Measurements from ENCODE around the gene ECE2.
A peak's percentile ranks its signal among the peaks of the same experiment; 100 is the strongest.
"Not testable (repeated sequence)": the region's sequence is repeated elsewhere in the genome, so short reads cannot be mapped to it uniquely, and the experiment has no call there.

Gene ECE2

DNA sequence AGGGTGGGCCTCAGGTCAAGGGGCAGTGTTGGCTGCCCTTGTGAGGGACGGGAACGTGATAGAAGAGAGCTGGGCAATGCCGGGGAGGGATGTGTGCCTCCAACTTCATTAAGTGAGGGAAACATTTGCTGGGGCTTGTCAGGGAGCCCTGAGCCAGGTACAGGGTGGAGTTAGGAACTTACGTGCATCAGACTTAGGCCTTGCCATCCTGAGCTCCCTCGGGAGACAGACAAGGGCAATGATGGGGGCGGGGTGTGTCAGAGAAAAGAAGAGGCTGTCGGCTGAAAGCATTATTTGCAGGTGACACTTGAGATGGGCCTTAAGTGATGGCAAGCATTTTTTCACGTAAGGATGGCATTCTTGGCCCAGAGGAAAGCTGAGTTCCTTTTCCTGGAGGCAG, 63.2 kb downstream of the ECE2 start:
- DNase-seq, result peak; percentile 48

DNA sequence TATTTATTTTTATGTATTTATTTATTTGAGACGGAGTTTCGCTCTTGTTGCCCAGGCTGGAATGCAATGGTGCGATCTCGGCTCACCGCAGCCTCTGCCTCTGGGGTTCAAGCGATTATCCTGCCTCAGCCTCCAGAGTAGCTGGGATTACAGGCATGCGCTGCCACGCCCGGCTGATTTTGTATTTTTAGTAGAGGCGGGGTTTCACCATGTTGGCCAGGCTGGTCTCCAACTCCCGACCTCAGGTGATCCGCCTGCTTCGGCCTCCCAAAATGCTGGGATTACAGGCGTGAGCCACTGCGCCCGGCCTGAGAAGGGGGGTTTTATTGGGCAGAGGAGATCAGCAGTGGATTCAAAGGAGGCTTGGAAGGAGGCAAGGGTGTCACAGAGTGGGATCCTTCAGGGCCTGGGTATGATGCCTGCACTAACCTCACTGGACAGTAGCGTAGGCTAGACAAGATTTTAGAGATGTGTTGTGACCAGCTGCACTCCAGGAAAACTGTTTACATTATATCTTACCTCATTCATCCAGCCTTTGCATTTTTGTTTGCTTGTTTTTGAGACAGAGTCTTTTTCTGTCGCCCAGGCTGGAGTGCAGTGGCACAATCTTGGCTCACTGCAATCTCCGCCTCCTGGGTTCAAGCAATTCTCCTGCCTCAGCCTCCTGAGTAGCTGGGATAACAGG, 63.8 kb downstream of the ECE2 start:
- DNase-seq, result not testable (repeated sequence)

DNA sequence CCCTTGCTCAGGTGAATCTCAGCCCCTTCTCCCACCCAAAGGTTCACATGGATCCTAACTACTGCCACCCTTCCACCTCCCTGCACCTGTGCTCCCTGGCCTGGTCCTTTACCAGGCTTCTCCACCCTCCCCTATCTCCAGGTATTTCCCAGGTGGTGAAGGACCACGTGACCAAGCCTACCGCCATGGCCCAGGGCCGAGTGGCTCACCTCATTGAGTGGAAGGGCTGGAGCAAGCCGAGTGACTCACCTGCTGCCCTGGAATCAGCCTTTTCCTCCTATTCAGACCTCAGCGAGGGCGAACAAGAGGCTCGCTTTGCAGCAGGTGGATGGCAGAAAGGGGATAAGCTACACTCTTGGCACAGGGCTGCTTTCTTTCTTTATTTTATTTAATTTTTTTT, 66.1 kb downstream of the ECE2 start:
- DNase-seq, result no peak

Data from DMS153 (cell line).